NT2/D1 (cell line): ENCODE data around the gene MYL12A.

ENCODE experiments used
- SUZ12 ChIP-seq: IDR thresholded peaks from 2 replicates; pipeline ENCODE4 v1.6.1; 2011; ENCODE audit not compliant: insufficient read length, insufficient read depth; ENCODE audit errors: extremely low read depth
- YY1 ChIP-seq: IDR thresholded peaks from 2 replicates; pipeline ENCODE4 v1.6.1; 2011; ENCODE audit not compliant: insufficient read length, insufficient read depth
- ZNF274 ChIP-seq: IDR thresholded peaks from 2 replicates; pipeline ENCODE4 v1.6.1; 2011; ENCODE audit warnings: mild to moderate bottlenecking, low read depth, low read length

- no peak for TF ChIP-seq ZNF274
- no peak for TF ChIP-seq YY1
- no peak for TF ChIP-seq SUZ12
These were observed 45.8 kb downstream of the MYL12A start for GRCh38 chr18:3293196-3293951.
